ACHN (cell line): ENCODE results near the gene LRRN1.
"Not testable (repeated sequence)": the region's sequence is repeated elsewhere in the genome, so short reads cannot be mapped to it uniquely, and the experiment has no call there.

ENCODE experiments used
- DNase-seq: peaks from one replicate; pipeline ENCODE4 v3.0.0-alpha.2; 2015
- in situ Hi-C: cut with HindIII; loops from 2 replicates; pipeline ENCODE4 v1.10.0; 2017; ENCODE audit warnings: low sequenced_read_pairs, low pct_ligation_motif_present, low pct_unique_long_range_greater_than_20kb

LRRN1 gene

GRCh38 chr3:3802046-3802445 is 2.8 kb downstream of the LRRN1 start:
- in situ Hi-C loops: no loop called here
- no peak for DNase-seq

GRCh38 chr3:3804560-3804959 is 5.3 kb downstream of the LRRN1 start:
- DNase-seq: no peak

GRCh38 chr3:3806092-3806491 is 6.9 kb downstream of the LRRN1 start:
- in situ Hi-C loops: no loop called here
- DNase-seq: no peak

More at GRCh38 chr3:3804560-3804959, 5.3 kb downstream of the LRRN1 start:
- in situ Hi-C loops: no loop called here

GRCh38 chr3:3806856-3807255 is 7.6 kb downstream of the LRRN1 start:
- no peak for DNase-seq
- in situ Hi-C loops: no loop called here

GRCh38 chr3:3813013-3813412 is 13.8 kb downstream of the LRRN1 start:
- in situ Hi-C loops: no loop called here

GRCh38 chr3:3815206-3815605 is 16.0 kb downstream of the LRRN1 start:
- DNase-seq: no peak
- in situ Hi-C loops: no loop called here

More at GRCh38 chr3:3813013-3813412, 13.8 kb downstream of the LRRN1 start:
- DNase-seq: no peak

GRCh38 chr3:3816034-3816433 is 16.8 kb downstream of the LRRN1 start:
- DNase-seq: no peak
- in situ Hi-C loops: no loop called here

GRCh38 chr3:3817865-3818264 is 18.6 kb downstream of the LRRN1 start:
- in situ Hi-C loops: no loop called here

GRCh38 chr3:3821777-3822176 is 22.5 kb downstream of the LRRN1 start:
- no peak for DNase-seq
- in situ Hi-C loops: no loop called here

More at GRCh38 chr3:3817865-3818264, 18.6 kb downstream of the LRRN1 start:
- DNase-seq: no peak

GRCh38 chr3:3825035-3825434 is 25.8 kb downstream of the LRRN1 start:
- no peak for DNase-seq
- in situ Hi-C loops: no loop called here

GRCh38 chr3:3826521-3826920 is 27.3 kb downstream of the LRRN1 start:
- in situ Hi-C loops: no loop called here
- no peak for DNase-seq

GRCh38 chr3:3827111-3827510 is 27.9 kb downstream of the LRRN1 start:
- in situ Hi-C loops: no loop called here
- no peak for DNase-seq

- DNase-seq, in situ Hi-C loops: not testable (repeated sequence)
These were observed 29.2 kb downstream of the LRRN1 start for GRCh38 chr3:3828417-3828816.

GRCh38 chr3:3836845-3837244 is 37.6 kb downstream of the LRRN1 start:
- DNase-seq: no peak
- in situ Hi-C loops: no loop called here

- in situ Hi-C loops: no loop called here
- no peak for DNase-seq
These were observed 43.1 kb downstream of the LRRN1 start for GRCh38 chr3:3842356-3842755.

GRCh38 chr3:3847994-3848922 is 49.0 kb downstream of the LRRN1 start:
- in situ Hi-C loops: no loop called here
- no peak for DNase-seq

GRCh38 chr3:3848923-3849275 is 49.7 kb downstream of the LRRN1 start:
- in situ Hi-C loops: no loop called here
- DNase-seq: no peak

GRCh38 chr3:3851621-3852323 is 52.5 kb downstream of the LRRN1 start:
- in situ Hi-C loops: no loop called here
- no peak for DNase-seq

- in situ Hi-C loops: no loop called here
- no peak for DNase-seq
These were observed 54.3 kb downstream of the LRRN1 start for GRCh38 chr3:3853544-3853943.

- in situ Hi-C loops: no loop called here
- DNase-seq: no peak
These were observed 55.8 kb downstream of the LRRN1 start for GRCh38 chr3:3855056-3855455.
